H1 (cell line): ENCODE measurements around the gene CDH18. TPM values are rescaled to one million over a fixed set of nuclear protein-coding genes. Genes with fewer than 3 reads are reported as not detected.

Source experiments
- HDAC6 ChIP-seq: IDR thresholded peaks from one replicate; pipeline ENCODE4 v1.7.1; 2012; ENCODE audit warnings: low read depth, mild to moderate bottlenecking, inconsistent platforms, low read length, moderate library complexity
- POLR2A ChIP-seq, 2 experiments: IDR thresholded peaks; 1 replicate in 1 of 2; 2 replicates in 1 of 2; pipeline ENCODE4 v1.6.1; 2011; ENCODE audit warnings: low read depth in 2 of 2, low read length in 2 of 2, mild to moderate bottlenecking in 2 of 2; ENCODE audit errors: control extremely low read depth in 1 of 2
- polyA plus RNA-seq, 7 experiments: library from polyadenylated mRNA; depleted of rRNA in 3 of 7; stranded (reverse) in 5 of 7; unstranded in 2 of 7; fragments of >200 nt in 5 of 7; fragments of 200-250 nt in 2 of 7; gene quantifications; 1 replicate in 5 of 7; 2 replicates in 1 of 7; 4 replicates in 1 of 7; pipeline versions ENCODE4 v1.2.1 to v1.2.3, GENCODE V29; 2011 to 2013; ENCODE audit warnings: missing spikeins in 2 of 7, mixed read lengths in 2 of 7
- total RNA-seq: library from RNA; stranded (reverse); fragmentation: NEBNext Ultra II Directional; extraction: Animal tissue kit (Norgen Biotek cat#: 25700); gene quantifications from 2 replicates; pipeline ENCODE4 v1.2.1, GENCODE V29; 2021

The CDH18 gene
- total and polyA plus RNA-seq, 2 of the 8 experiments (the other 6 are each of a cell fraction or from before 2014, with no cell fraction given), result 0.30 to 0.32 TPM

GRCh38 chr5:19719109-19719508 lies 268.9 kb downstream of the CDH18 start (continued):
- TF ChIP-seq HDAC6 (no peak), POLR2A (IDR thresholded peaks at IDR 0.05; ENCODE audit: control extremely low read depth in 1 of 2, low read depth in 2 of 2, low read length in 2 of 2) (no peak)
